PC-9 (cell line): ENCODE results near the gene GFRA3. TPM values are rescaled to one million over a fixed set of nuclear protein-coding genes. Genes with fewer than 3 reads are reported as not detected.

Experiments used
- BruUV-seq: library from RNA; stranded (reverse); fragments of 400-500 nt; replicated peaks from 2 replicates; lab custom pipeline; 2021; lab: Mats Ljungman, UMichigan
- CTCF ChIA-PET: fragments of 300-600 bp; sonication (Branson Sonifier 250); formaldehyde crosslinking; loops from one replicate; lab custom pipeline; 2022; ENCODE audit warnings: antibody characterized with exemption; lab: Charles Lee
- POLR2A ChIA-PET: fragments of 300-600 bp; sonication (Branson Sonifier 250); formaldehyde crosslinking; loops from one replicate; lab custom pipeline; 2022; ENCODE audit warnings: antibody characterized with exemption; ENCODE audit not compliant: unreplicated experiment; lab: Charles Lee
- DNase-seq, 2 experiments: peaks; one replicate each; pipeline versions ENCODE4 v3.0.0 to v3.0.0-alpha.2; 2015 to 2022; ENCODE audit warnings: mixed read lengths in 1 of 2
- H2AFZ ChIP-seq: fragments of 200-600 bp; sonication (generic); 2 replicates; pipeline ENCODE4 v1.8.1; 2017; ENCODE audit warnings: antibody characterized with exemption
- H3F3A ChIP-seq: fragments of 200-600 bp; sonication (generic); 2 replicates; pipeline ENCODE4 v1.8.1; 2017; ENCODE audit warnings: antibody characterized with exemption, mild to moderate bottlenecking, low read depth; ENCODE audit not compliant: insufficient read depth
- H3K27ac ChIP-seq: fragments of 200-600 bp; sonication (generic); 2 replicates; pipeline ENCODE4 v1.6.1; 2016; ENCODE audit warnings: mixed run types
- H3K27me3 ChIP-seq: fragments of 200-600 bp; sonication (generic); 2 replicates; pipeline ENCODE4 v1.6.1; 2016; ENCODE audit warnings: low read depth, mixed run types; ENCODE audit not compliant: insufficient read depth
- H3K36me3 ChIP-seq: fragments of 200-600 bp; sonication (generic); 2 replicates; pipeline ENCODE4 v1.6.1; 2016; ENCODE audit warnings: low read depth, mixed run types
- H3K4me1 ChIP-seq: fragments of 200-600 bp; sonication (generic); replicated peaks from 2 replicates; pipeline ENCODE4 v1.6.1; 2016; ENCODE audit warnings: mixed run types; ENCODE audit not compliant: insufficient read depth
- H3K4me2 ChIP-seq: fragments of 200-600 bp; sonication (generic); 2 replicates; pipeline ENCODE4 v1.6.1; 2017; ENCODE audit warnings: mixed run types
- H3K4me3 ChIP-seq: fragments of 200-600 bp; sonication (generic); 2 replicates; pipeline ENCODE4 v1.6.1; 2016; ENCODE audit warnings: mixed run types
- H3K79me2 ChIP-seq: fragments of 200-600 bp; sonication (generic); 2 replicates; pipeline ENCODE4 v1.6.1; 2017; ENCODE audit warnings: low read depth, mixed run types
- H3K9me2 ChIP-seq: fragments of 200-600 bp; sonication (generic); 2 replicates; pipeline ENCODE4 v1.8.1; 2017; ENCODE audit warnings: mild to moderate bottlenecking; ENCODE audit not compliant: insufficient read depth
- H3K9me3 ChIP-seq: fragments of 200-600 bp; sonication (generic); 2 replicates; pipeline ENCODE4 v1.8.1; 2016; ENCODE audit warnings: low read depth; ENCODE audit not compliant: insufficient read depth
- H4K20me1 ChIP-seq: fragments of 200-600 bp; sonication (generic); 2 replicates; pipeline ENCODE4 v1.8.1; 2017; ENCODE audit not compliant: insufficient read depth
- CTCF ChIP-seq: fragments of 200-600 bp; sonication (generic); conservative IDR thresholded peaks from 2 replicates; pipeline ENCODE4 v1.6.1; 2017; ENCODE audit warnings: mixed run types, antibody characterized with exemption, mild to moderate bottlenecking, moderate library complexity
- EZH2 ChIP-seq: fragments of 200-600 bp; sonication (generic); IDR thresholded peaks from 2 replicates; pipeline ENCODE4 v1.8.0; 2017; ENCODE audit warnings: antibody characterized with exemption, low read depth
- intact Hi-C: fragments of 100-400 bp; cut with micrococcal nuclease; formaldehyde crosslinking; loops from one replicate; pipeline ENCODE4 v1.10.0; 2022; ENCODE audit not compliant: unreplicated experiment
- total RNA-seq: library from RNA; stranded (reverse); gene quantifications from 2 replicates; pipeline ENCODE4 v1.2.3, GENCODE V29; 2021

Gene GFRA3
- total RNA-seq, 1 experiment from 2014 or later, result 0.68 TPM

GRCh38 chr5:138216799-138217198 lies 57.6 kb downstream of the GFRA3 start:
- TF ChIP-seq EZH2, result no peak
- no peak for TF ChIP-seq CTCF
- Histone ChIP-seq H3K4me1 (peaks cover 6% of the 10 kb centered on the region), H3K27me3 (no peaks in the 10 kb centered on the region), H3K4me3 (no peak overlapping the region), H3K9me3 (no peaks in the 10 kb centered on the region), H3K27ac (no peak overlapping the region), H4K20me1 (no peaks in the 10 kb centered on the region), H3K9me2 (no peaks in the 10 kb centered on the region), H3F3A (0 out of 2 replicates have a peak, but pooled peaks cover 1% of the 10 kb centered on the region), H3K4me2 (no peak overlapping the region), H3K79me2 (peaks cover 13% of the 10 kb centered on the region), H2AFZ (no peak overlapping the region), H3K36me3 (no peaks in the 10 kb centered on the region)
- intact Hi-C loops, result no loop called here
- ChIA-PET CTCF (no interaction called here), POLR2A (interaction anchor here (0.6 kb wide), 1 partner anchor 9 kb away, joined by 6 read pairs; no protein-coding TSS in a partner anchor)
- no peak for DNase-seq
- no TSS peak for BruUV-seq

DNA sequence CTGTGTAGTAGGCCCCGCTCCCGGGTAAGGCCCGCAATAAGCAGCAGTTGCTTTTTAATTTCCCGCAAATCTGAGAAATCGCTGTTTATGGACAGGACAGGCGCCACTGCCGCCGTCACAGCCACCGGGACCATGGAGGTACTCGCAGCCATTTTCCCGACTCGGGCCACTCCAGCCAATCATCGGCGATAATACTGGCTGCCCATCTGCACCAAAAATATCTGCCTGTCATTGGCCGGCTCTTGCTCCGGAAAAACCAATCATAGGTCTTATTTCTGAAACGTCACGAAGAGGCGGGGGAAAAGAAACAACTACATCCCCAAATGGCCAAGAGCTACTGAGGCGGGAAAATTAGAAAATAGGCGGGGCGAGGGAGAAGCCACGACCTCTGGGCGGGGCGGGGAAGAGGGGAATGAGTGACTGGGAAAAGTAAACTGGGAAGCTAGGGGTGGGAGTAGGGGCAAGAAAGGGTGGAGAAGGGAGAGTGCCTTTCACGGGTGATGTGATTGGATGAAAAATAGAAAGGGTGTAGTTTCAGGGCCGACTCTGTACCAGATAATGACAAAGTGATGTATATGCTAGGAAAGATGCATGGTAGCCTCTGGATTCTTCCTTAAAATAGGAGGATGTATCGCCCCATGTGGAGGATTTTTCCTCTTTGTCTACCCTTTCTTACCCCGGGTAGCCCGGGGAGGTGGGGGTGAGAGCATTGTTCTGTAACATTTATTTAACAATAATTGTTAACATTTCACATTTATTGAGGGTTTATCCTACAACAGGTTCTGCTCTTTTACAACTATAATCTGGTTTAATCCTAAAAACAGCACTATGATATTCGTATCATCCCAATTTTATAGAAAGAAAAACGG lies 61.0 kb downstream of the GFRA3 start, which contains the start of gene CDC23:
Gene CDC23 (minus strand): TSS at position 163 of the 869 bp plus-strand sequence. CDS start 11 bp downstream, at position 152.
- ChIA-PET POLR2A (interaction anchor here (0.5 to 0.7 kb wide), 6 partner anchors 33 to 1337 kb away, joined by 4 to 5 read pairs (median 4); partner anchors contain the start of gene KIF20A), CTCF (interaction anchor here (0.7 kb wide), 2 partner anchors 139 to 236 kb away, joined by 3 read pairs; partner anchors contain the start of gene KDM3B)
- Histone ChIP-seq H3K27ac (no peak within 1 kb of the TSS), H2AFZ (peak within 1 kb of the TSS; percentile 93), H3K27me3 (no peaks in the 10 kb centered on the region), H3K36me3 (no peaks in the 10 kb centered on the region), H3K9me2 (no peaks in the 10 kb centered on the region), H3F3A (0 out of 2 replicates have a peak, but pooled peaks cover 5% of the 10 kb centered on the region), H3K4me1 (peaks cover 8% of the 10 kb centered on the region), H3K4me3 (peak within 1 kb of the TSS; percentile 93), H4K20me1 (no peaks in the 10 kb centered on the region), H3K79me2 (peaks cover 45% of the 10 kb centered on the region), H3K4me2 (peak within 1 kb of the TSS; percentile 82), H3K9me3 (no peaks in the 10 kb centered on the region)
- intact Hi-C loops, result loop anchor here (2.0 kb wide), 1 partner anchor 35 kb away; the partner anchor contains the start of genes BRD8 and KIF20A
- TSS peak; percentile 34 for BruUV-seq
- TF ChIP-seq EZH2 (no peak), CTCF (no peak)
- DNase-seq, result peak; percentile 93 to 97

DNA sequence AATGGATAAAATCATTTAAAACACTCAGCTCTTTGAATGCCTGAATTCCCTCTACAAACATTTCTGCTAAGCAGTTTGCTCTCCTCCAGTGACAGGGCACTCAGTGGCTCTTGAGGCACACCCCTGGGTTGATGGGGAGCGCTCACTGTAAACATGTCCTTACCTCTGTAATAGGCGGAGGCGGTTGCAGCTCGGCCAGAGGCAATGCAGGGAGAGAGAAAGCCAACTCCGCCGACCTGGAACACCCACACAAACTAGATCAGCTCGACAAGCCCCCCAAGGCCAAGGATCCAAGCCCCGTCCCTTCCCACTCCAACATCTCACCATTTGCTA lies 61.6 kb downstream of the GFRA3 start:
- Histone ChIP-seq H2AFZ (peak overlapping the region; percentile 93), H3K9me3 (no peaks in the 10 kb centered on the region), H3K4me2 (peak overlapping the region; percentile 82), H3K36me3 (no peaks in the 10 kb centered on the region), H3K9me2 (no peaks in the 10 kb centered on the region), H3F3A (0 out of 2 replicates have a peak, but pooled peaks cover 5% of the 10 kb centered on the region), H4K20me1 (no peaks in the 10 kb centered on the region), H3K4me1 (peaks cover 8% of the 10 kb centered on the region), H3K27me3 (no peaks in the 10 kb centered on the region), H3K27ac (no peak overlapping the region), H3K4me3 (peak overlapping the region; percentile 93), H3K79me2 (peaks cover 45% of the 10 kb centered on the region)
- POLR2A ChIA-PET, result interaction anchor here (0.7 kb wide), 3 partner anchors 48 to 1170 kb away, joined by 4 to 5 read pairs (median 5); partner anchors contain the start of gene SLC23A1
- intact Hi-C loops, result loop anchor here (2.0 kb wide), 1 partner anchor 34 kb away; the partner anchor contains the start of genes BRD8 and KIF20A
- TF ChIP-seq EZH2, result no peak
- no peak for TF ChIP-seq CTCF
- CTCF ChIA-PET, result no interaction called here
- no peak for DNase-seq
- TSS peak; percentile 57 for BruUV-seq
